Omental fat pad (tissue), 4 donors: ENCODE measurements around the gene BAHCC1. TPM values are rescaled to one million over a fixed set of nuclear protein-coding genes. Genes with fewer than 3 reads are reported as not detected.

Experiments
- ATAC-seq: fragments of 150-250 bp; one replicate; pipeline ENCODE4 v1.9.1; 2016; ENCODE audit warnings: mild to moderate bottlenecking, moderate library complexity; ENCODE audit not compliant: low FRiP score
- DNase-seq: peaks from one replicate; pipeline ENCODE4 v3.0.0-alpha.2; 2019; ENCODE audit warnings: low spot score
- total RNA-seq, 4 donors: library from RNA; depleted of rRNA; stranded (reverse); fragments of >200 nt; gene quantifications; one replicate each; pipeline ENCODE4 v1.1.0, GENCODE V29; 2016
- TF ChIP-seq, protein P1 (sequence below), 3 donors: fragments of 450-650 bp; IDR thresholded peaks; one replicate each; pipeline ENCODE4 v1.5.1; 2016 to 2017; ENCODE audit warnings: antibody characterized with exemption in 3 of 3, mild to moderate bottlenecking in 3 of 3, moderate library complexity in 2 of 3

The BAHCC1 gene
- total RNA-seq, 4 donors from 2014 or later: 4.8 to 20.8 (median 7.1) TPM

DNA sequence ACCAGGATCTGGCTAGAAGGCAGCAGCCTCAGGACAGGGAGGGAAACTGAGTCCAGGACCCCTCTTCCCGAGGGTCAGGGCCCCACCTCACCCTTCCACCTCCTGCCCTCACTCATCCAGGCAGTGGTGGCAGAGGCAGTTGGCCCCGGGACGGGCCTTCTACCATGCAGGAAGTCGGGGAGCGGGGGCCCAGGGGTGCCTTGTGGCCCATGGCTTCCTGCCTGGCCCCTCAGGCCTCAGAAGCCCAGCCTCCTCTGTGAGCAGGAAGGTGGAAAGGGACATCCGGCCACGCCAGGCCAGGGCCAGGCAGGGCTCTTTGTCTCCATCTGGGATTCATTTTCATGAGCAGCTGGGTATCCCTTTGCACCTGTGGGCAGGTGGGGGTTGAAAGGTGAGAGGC lies 58.5 kb downstream of the BAHCC1 start:
- ATAC-seq: no peak
- DNase-seq: no peak
- TF ChIP-seq, protein P1, sequence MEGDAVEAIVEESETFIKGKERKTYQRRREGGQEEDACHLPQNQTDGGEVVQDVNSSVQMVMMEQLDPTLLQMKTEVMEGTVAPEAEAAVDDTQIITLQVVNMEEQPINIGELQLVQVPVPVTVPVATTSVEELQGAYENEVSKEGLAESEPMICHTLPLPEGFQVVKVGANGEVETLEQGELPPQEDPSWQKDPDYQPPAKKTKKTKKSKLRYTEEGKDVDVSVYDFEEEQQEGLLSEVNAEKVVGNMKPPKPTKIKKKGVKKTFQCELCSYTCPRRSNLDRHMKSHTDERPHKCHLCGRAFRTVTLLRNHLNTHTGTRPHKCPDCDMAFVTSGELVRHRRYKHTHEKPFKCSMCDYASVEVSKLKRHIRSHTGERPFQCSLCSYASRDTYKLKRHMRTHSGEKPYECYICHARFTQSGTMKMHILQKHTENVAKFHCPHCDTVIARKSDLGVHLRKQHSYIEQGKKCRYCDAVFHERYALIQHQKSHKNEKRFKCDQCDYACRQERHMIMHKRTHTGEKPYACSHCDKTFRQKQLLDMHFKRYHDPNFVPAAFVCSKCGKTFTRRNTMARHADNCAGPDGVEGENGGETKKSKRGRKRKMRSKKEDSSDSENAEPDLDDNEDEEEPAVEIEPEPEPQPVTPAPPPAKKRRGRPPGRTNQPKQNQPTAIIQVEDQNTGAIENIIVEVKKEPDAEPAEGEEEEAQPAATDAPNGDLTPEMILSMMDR (IDR thresholded peaks at IDR 0.05): no peak

DNA sequence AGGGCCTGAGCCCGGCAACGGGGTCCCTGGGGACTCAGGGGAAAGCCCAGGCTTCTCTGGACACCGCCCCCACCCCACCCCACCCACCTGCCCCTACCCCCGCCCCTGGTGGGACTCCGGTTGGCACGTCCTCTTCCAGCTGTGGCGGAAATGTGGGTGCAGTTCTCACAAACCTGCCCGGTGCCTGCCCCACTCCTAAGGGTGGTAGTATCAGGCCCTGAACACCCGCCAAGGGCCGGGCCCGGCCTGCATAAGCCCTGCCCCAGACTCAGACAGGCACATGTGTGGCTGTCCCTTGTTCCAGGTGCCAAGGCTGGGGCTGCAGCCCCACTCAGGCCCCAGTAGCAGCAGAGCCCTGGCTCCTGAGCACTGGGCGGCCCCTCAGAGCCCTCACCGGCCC lies 59.2 kb downstream of the BAHCC1 start:
- TF ChIP-seq, protein P1 (IDR thresholded peaks at IDR 0.05): no peak
- ATAC-seq (no peak), DNase-seq (no peak)

DNA sequence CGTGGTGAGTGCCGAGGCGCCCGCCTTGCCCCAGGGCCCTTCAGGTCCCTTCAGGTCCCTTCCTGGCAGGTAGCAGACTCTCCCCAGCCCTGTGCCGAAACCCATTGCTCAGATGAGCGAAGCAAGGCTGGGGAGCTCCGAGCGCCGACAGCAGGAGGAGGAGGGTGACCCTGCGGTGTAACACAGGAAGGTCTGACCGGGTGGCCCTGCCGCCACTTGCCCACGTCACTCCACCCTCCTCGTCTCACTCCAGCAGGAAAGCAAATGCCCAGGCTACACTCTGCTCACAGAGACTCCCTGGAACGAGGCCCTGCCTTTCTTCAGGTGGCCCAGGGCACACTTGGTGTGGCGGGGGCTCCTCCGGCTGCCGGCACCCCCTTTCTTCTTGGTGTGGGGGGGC lies 60.1 kb downstream of the BAHCC1 start:
- ATAC-seq: no peak
- TF ChIP-seq, protein P1 (IDR thresholded peaks at IDR 0.05): no peak
- DNase-seq: no peak

DNA sequence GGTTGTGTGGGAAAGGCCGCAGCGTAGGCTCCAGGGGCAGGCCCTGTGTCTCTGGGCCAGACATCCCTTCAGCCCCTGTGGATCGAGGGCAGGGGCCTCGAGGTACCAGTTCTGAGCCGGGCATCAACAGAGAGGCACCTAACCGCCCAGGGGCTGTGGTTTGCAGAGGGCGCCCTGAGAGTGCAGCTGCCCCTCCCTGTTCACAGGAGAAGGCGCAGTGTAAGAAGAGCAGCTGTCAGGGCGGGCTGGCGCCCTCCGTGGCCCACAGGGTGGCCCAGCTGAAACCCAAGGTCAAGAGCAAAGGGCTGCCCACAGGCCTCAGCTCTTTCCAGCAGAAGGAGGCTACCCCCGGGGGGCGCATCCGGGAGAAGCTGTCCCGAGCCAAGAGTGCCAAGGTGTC lies 60.8 kb downstream of the BAHCC1 start:
- ATAC-seq: no peak
- no peak for DNase-seq
- TF ChIP-seq, protein P1 (IDR thresholded peaks at IDR 0.05): no peak

DNA sequence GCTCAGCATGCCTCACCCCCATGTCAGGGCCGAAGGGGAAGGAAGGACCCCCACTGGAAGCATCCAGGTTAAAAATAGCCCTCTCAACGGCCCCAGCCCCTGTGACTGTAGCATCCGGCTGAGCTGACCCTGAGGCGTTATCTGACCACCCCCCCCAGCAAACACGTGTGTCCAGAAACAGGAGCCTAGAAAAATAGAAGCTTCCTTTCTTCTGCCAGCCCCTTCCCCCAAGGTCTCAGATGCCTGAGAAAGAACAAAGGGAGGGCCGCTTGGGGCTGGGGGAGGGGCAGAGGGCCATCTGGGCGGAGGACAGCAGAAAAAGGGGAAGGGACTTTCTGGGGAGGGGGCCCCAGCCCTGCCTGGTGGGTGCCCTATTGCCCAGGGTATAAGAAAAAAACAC lies 61.5 kb downstream of the BAHCC1 start:
- ATAC-seq (no peak), DNase-seq (no peak)
- TF ChIP-seq, protein P1 (IDR thresholded peaks at IDR 0.05): no peak

DNA sequence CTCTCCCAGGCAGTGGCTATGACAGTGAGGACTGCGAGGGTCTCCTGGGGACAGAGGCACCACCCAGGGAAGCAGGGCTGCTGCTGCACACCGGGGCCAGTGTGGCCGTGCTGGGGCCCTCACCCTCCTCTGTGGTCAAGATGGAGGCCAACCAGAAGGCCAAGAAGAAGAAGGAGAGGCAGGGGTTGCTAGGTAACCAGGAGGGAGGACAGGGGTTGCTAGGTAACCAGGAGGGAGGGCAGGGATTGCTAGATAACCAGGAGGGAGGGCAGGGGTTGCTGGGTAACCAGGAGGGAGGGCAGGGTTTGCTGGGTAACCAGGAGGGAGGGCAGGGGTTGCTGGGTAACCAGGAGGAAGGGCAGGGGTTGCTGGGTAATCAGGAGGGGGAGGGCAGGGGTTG lies 62.1 kb downstream of the BAHCC1 start:
- TF ChIP-seq, protein P1 (IDR thresholded peaks at IDR 0.05): no peak
- ATAC-seq (no peak), DNase-seq (no peak)

DNA sequence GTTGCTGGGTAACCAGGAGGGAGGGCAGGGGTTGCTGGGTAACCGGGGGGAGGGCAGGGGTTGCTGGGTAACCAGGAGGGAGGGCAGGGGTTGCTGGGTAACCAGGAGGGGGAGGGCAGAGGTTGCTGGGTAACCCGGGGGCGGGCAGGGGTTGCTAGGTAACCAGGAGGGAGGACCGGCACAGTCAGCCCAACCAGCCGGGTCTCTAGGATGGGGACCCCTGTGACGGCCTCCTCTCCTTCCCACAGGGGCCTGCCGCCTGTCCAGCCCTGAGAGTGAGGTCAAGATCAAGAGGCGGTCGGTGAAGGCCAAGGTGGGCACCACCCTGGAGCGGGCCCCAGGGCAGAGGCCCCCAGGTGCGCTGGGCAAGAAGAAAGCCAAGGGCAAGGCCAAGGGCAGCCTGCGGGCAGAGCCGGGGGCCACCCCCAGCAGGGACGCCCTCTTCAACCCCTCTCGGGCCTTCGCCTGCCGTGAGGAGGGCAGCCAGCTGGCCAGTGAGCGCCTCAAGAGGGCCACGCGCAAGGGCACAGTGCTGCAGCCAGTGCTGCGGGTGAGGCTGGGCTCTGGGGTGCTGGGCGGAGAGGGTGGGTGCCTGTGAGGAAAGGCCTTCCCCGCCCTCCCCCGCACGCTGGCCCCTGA lies 62.8 kb downstream of the BAHCC1 start:
- DNase-seq (no peak), ATAC-seq (no peak)
- TF ChIP-seq, protein P1 (IDR thresholded peaks at IDR 0.05): no peak
